T-helper 17 cell (primary cell): ENCODE data around the gene ITGA11. TPM values are rescaled to one million over a fixed set of nuclear protein-coding genes. Genes with fewer than 3 reads are reported as not detected.
"Not testable (repeated sequence)": the region's sequence is repeated elsewhere in the genome, so short reads cannot be mapped to it uniquely, and the experiment has no call there.

ENCODE experiments used
- ATAC-seq: fragments of 150-1000 bp; cut with Tn5 transposase; 2 replicates; pipeline ENCODE4 v1.10.0; 2021; ENCODE audit warnings: mild to moderate bottlenecking, moderate library complexity
- DNase-seq, 3 donors: peaks; one replicate each; pipeline versions ENCODE4 v3.0.0 to v3.0.0-alpha.2; 2020 to 2021
- H3K9me3 ChIP-seq: one replicate; pipeline ENCODE4 v1.7.0; 2013; ENCODE audit warnings: low read length, mild to moderate bottlenecking; ENCODE audit not compliant: control insufficient read depth, poor library complexity, severe bottlenecking
- H3K27ac Mint-ChIP-seq: one replicate; pipeline ENCODE4 v1.8.0; 2022; ENCODE audit warnings: mild to moderate bottlenecking, moderate library complexity, mixed read lengths
- H3K27me3 Mint-ChIP-seq: one replicate; pipeline ENCODE4 v1.8.0; 2022; ENCODE audit warnings: mixed read lengths
- H3K36me3 Mint-ChIP-seq: one replicate; pipeline ENCODE4 v1.8.0; 2022; ENCODE audit warnings: low read depth, mixed read lengths
- H3K4me1 Mint-ChIP-seq: one replicate; pipeline ENCODE4 v1.8.0; 2022; ENCODE audit warnings: mild to moderate bottlenecking, mixed read lengths
- H3K4me3 Mint-ChIP-seq: one replicate; pipeline ENCODE4 v1.8.0; 2022; ENCODE audit warnings: mild to moderate bottlenecking, moderate library complexity, mixed read lengths
- total RNA-seq, 4 donors: library from RNA in 2 of 4; stranded (reverse) in 2 of 4; gene quantifications; one replicate each; pipeline ENCODE4 v1.2.3 and lab custom pipeline; 2022 to 2026

ITGA11 gene
- total RNA-seq, 2 donors from 2014 or later, result 0.17 TPM; not detected in 1

- Mint-ChIP-seq H3K4me3 (no peak overlapping the region), H3K36me3 (peaks cover 2% of the 10 kb centered on the region), H3K27ac (no peak overlapping the region), H3K27me3 (peaks cover 52% of the 10 kb centered on the region), H3K4me1 (peaks cover 6% of the 10 kb centered on the region)
- DNase-seq (no peak), ATAC-seq (no peak)
- H3K9me3 ChIP-seq, result no peaks in the 10 kb centered on the region
These were observed 4.0 kb downstream of the ITGA11 start for GRCh38 chr15:68427963-68428362.

- H3K27ac Mint-ChIP-seq, result no peak overlapping the region
- no peaks in the 10 kb centered on the region for H3K36me3 Mint-ChIP-seq
- no peak for ATAC-seq
- DNase-seq, result no peak
- peaks cover 52% of the 10 kb centered on the region for H3K27me3 Mint-ChIP-seq
- H3K4me3 Mint-ChIP-seq, result no peak overlapping the region
- no peaks in the 10 kb centered on the region for H3K9me3 ChIP-seq
- peaks cover 3% of the 10 kb centered on the region for H3K4me1 Mint-ChIP-seq
These were observed 4.6 kb downstream of the ITGA11 start for GRCh38 chr15:68427366-68427765.

GRCh38 chr15:68426116-68426515, 5.8 kb downstream of the ITGA11 start:
- Mint-ChIP-seq H3K4me1 (peaks cover 2% of the 10 kb centered on the region), H3K27ac (no peak overlapping the region), H3K36me3 (no peaks in the 10 kb centered on the region), H3K4me3 (no peak overlapping the region), H3K27me3 (peaks cover 56% of the 10 kb centered on the region)
- DNase-seq (no peak), ATAC-seq (no peak)
- no peaks in the 10 kb centered on the region for H3K9me3 ChIP-seq

GRCh38 chr15:68425428-68426060, 6.4 kb downstream of the ITGA11 start:
- Mint-ChIP-seq H3K36me3 (no peaks in the 10 kb centered on the region), H3K4me3 (no peak overlapping the region), H3K4me1 (peaks cover 4% of the 10 kb centered on the region), H3K27me3 (peaks cover 59% of the 10 kb centered on the region), H3K27ac (no peak overlapping the region)
- no peaks in the 10 kb centered on the region for H3K9me3 ChIP-seq
- ATAC-seq (no peak), DNase-seq (no peak)

GRCh38 chr15:68424754-68425390, 7.1 kb downstream of the ITGA11 start:
- Mint-ChIP-seq H3K27ac (no peak overlapping the region), H3K27me3 (peaks cover 58% of the 10 kb centered on the region), H3K4me1 (peaks cover 4% of the 10 kb centered on the region), H3K36me3 (no peaks in the 10 kb centered on the region), H3K4me3 (no peak overlapping the region)
- DNase-seq (no peak), ATAC-seq (no peak)
- no peaks in the 10 kb centered on the region for H3K9me3 ChIP-seq

GRCh38 chr15:68423359-68424296, 8.3 kb downstream of the ITGA11 start:
- Mint-ChIP-seq H3K36me3 (no peaks in the 10 kb centered on the region), H3K4me1 (peaks cover 4% of the 10 kb centered on the region), H3K27ac (no peak overlapping the region), H3K27me3 (peaks cover 45% of the 10 kb centered on the region), H3K4me3 (no peak overlapping the region)
- ATAC-seq (no peak), DNase-seq (no peak)
- H3K9me3 ChIP-seq, result no peaks in the 10 kb centered on the region

GRCh38 chr15:68422403-68423145, 9.4 kb downstream of the ITGA11 start:
- not testable (repeated sequence) for H3K9me3 ChIP-seq, H3K27ac Mint-ChIP-seq, H3K4me1 Mint-ChIP-seq, ATAC-seq, H3K36me3 Mint-ChIP-seq, DNase-seq
- peaks cover 35% of the 10 kb centered on the region for H3K27me3 Mint-ChIP-seq
- peak overlapping the region; percentile 31 for H3K4me3 Mint-ChIP-seq

- H3K9me3 ChIP-seq, result no peaks in the 10 kb centered on the region
- Mint-ChIP-seq H3K36me3 (no peaks in the 10 kb centered on the region), H3K4me3 (no peak overlapping the region), H3K4me1 (peaks cover 4% of the 10 kb centered on the region), H3K27ac (no peak overlapping the region), H3K27me3 (peaks cover 29% of the 10 kb centered on the region)
- no peak for ATAC-seq
- DNase-seq, result no peak
These were observed 10.1 kb downstream of the ITGA11 start for GRCh38 chr15:68421798-68422402.

GRCh38 chr15:68421115-68421551, 10.8 kb downstream of the ITGA11 start:
- Mint-ChIP-seq H3K27ac (no peak overlapping the region), H3K4me1 (peaks cover 4% of the 10 kb centered on the region)

GRCh38 chr15:68420186-68420684, 11.7 kb downstream of the ITGA11 start:
- Mint-ChIP-seq H3K4me3 (no peak overlapping the region), H3K36me3 (no peaks in the 10 kb centered on the region)
- no peak for DNase-seq

More at GRCh38 chr15:68421115-68421551, 10.8 kb downstream of the ITGA11 start:
- peak overlapping the region; percentile 45 for H3K4me3 Mint-ChIP-seq
- H3K36me3 Mint-ChIP-seq, result no peaks in the 10 kb centered on the region
- peaks cover 29% of the 10 kb centered on the region for H3K27me3 Mint-ChIP-seq
- DNase-seq (no peak), ATAC-seq (no peak)
- no peaks in the 10 kb centered on the region for H3K9me3 ChIP-seq

GRCh38 chr15:68419301-68420175, 12.4 kb downstream of the ITGA11 start:
- H3K9me3 ChIP-seq, result no peaks in the 10 kb centered on the region
- Mint-ChIP-seq H3K4me1 (peaks cover 4% of the 10 kb centered on the region), H3K36me3 (no peaks in the 10 kb centered on the region), H3K27me3 (peaks cover 29% of the 10 kb centered on the region), H3K4me3 (no peak overlapping the region), H3K27ac (no peak overlapping the region)
- ATAC-seq (no peak), DNase-seq (no peak)

More at GRCh38 chr15:68420186-68420684, 11.7 kb downstream of the ITGA11 start:
- H3K9me3 ChIP-seq, result no peaks in the 10 kb centered on the region
- Mint-ChIP-seq H3K27me3 (peaks cover 29% of the 10 kb centered on the region), H3K27ac (no peak overlapping the region), H3K4me1 (peaks cover 4% of the 10 kb centered on the region)
- ATAC-seq, result no peak
